K562 (cell line): ENCODE data around the gene FKBP15. TPM values are rescaled to one million over a fixed set of nuclear protein-coding genes. Genes with fewer than 3 reads are reported as not detected.

ENCODE experiments used
- DPF2 ChIP-seq: fragments of 450-650 bp; IDR thresholded peaks from 2 replicates; pipeline ENCODE4 v1.6.1; 2016
- KLF16 ChIP-seq: IDR thresholded peaks from 2 replicates; pipeline ENCODE4 v1.6.1; 2016; ENCODE audit warnings: antibody characterized with exemption
- NCOR1 ChIP-seq: fragments of 450-650 bp; IDR thresholded peaks from 2 replicates; pipeline ENCODE4 v1.6.1; 2016; ENCODE audit warnings: mild to moderate bottlenecking, moderate library complexity
- RBM17 ChIP-seq: fragments of 200-400 bp; formaldehyde crosslinking; IDR thresholded peaks from 2 replicates; pipeline ENCODE4 v1.6.1; 2017; ENCODE audit warnings: low read depth, mild to moderate bottlenecking, low read length, borderline replicate concordance
- SREBF1 ChIP-seq: fragments of 150-350 bp; IDR thresholded peaks from 2 replicates; pipeline ENCODE4 v1.6.1; 2014; ENCODE audit warnings: antibody characterized with exemption, low read depth, low read length, borderline replicate concordance
- ZBTB7A ChIP-seq: IDR thresholded peaks from 2 replicates; pipeline ENCODE4 v1.6.1; 2011; ENCODE audit warnings: low read depth, mild to moderate bottlenecking, low read length, moderate library complexity, borderline replicate concordance; ENCODE audit not compliant: control insufficient read depth
- ZNF444 ChIP-seq: fragments of 250-450 bp; sonication (Bioruptor Pico); IDR thresholded peaks from 2 replicates; pipeline ENCODE4 v1.4.0; 2020; ENCODE audit warnings: mild to moderate bottlenecking, moderate library complexity
- polyA plus RNA-seq, 8 experiments: library from polyadenylated mRNA; depleted of rRNA in 4 of 8; stranded (reverse) in 5 of 8; unstranded in 3 of 8; fragments of >200 nt; fragmentation: Nextera tagmentation in 2 of 8; fragmentation: Illumina TruSeq in 1 of 8; extraction: Ambion mirVana in 2 of 8; extraction: Trizol in 1 of 8; gene quantifications; 2 replicates each; pipeline versions ENCODE4 v1.2.1 to v1.2.3, GENCODE V29; 2011 to 2014; ENCODE audit warnings: inconsistent platforms in 1 of 8, missing spikeins in 1 of 8
- total RNA-seq, 7 experiments: library from RNA; depleted of rRNA in 6 of 7; stranded (reverse); fragments of >200 nt in 6 of 7; fragmentation: Illumina TruSeq in 2 of 7; extraction: Trizol in 2 of 7; gene quantifications; 2 replicates each; pipeline versions ENCODE4 v1.2.1 to v1.2.3, GENCODE V29; 2011 to 2021; ENCODE audit warnings: low replicate concordance in 1 of 7
- TF ChIP-seq, protein P1 (sequence below), 2 experiments: fragments of 450-650 bp in 1 of 2; sonication (generic) in 1 of 2; formaldehyde crosslinking in 1 of 2; IDR thresholded peaks; 2 replicates each; pipeline versions ENCODE4 v1.7.1 to v1.9.0; 2016 to 2022; ENCODE audit warnings: inconsistent platforms in 1 of 2, mild to moderate bottlenecking in 1 of 2, missing genetic modification reagents in 1 of 2
- TF ChIP-seq, protein P2 (sequence below): fragments of 250-450 bp; sonication (Bioruptor Pico); IDR thresholded peaks from 2 replicates; pipeline ENCODE4 v1.4.0; 2020
- TF ChIP-seq, protein P3 (sequence below): fragments of 450-650 bp; IDR thresholded peaks from 2 replicates; pipeline ENCODE4 v1.6.1; 2014; ENCODE audit warnings: low read depth, mild to moderate bottlenecking, moderate library complexity, borderline replicate concordance
- TF ChIP-seq, protein P4 (sequence below): fragments of 450-650 bp; formaldehyde crosslinking; IDR thresholded peaks from 2 replicates; pipeline ENCODE4 v1.4.0; 2020; ENCODE audit warnings: mild to moderate bottlenecking, moderate library complexity
- TF ChIP-seq, protein P5 (sequence below): fragments of 450-650 bp; IDR thresholded peaks from 2 replicates; pipeline ENCODE4 v1.6.1; 2016

FKBP15 gene
- total and polyA plus RNA-seq, 9 of the 15 experiments (the other 6 are each of a cell fraction or from before 2014, with no cell fraction given), result 8.7 to 38.0 (median 18.9) TPM

DNA sequence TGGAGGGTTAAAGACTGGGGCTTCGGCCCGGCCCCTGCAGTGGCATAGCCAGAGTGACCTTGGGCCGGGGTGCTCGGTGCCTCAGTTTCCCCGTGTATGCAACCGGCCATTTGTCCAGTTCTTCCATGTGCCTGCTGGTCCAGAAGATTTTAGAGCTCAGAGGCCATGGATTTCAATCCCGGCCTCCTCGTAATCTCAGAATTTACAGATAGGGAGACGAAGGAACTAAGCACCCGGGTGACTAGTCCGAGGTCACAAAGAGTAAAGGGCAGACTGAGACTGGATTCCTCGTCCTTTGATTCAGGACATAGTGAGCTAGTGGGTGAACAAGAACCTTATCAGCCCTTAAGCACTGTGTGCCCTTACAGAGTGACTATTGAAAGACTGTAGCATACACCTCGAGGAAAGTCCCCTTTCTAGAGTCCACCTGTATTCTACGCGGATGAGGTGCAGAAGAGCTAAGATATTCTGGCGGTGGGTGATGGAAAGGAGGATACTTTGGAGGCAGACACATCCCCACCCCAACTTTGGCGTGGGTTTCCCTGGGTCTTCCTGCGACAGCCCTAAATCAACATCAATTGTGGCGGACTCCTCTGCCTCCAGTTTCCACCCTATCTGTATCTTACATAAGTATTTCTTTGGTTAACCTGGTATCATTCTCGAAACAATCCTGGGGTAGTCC, 864 bp upstream of the FKBP15 start (continued):
- TF ChIP-seq, protein P1, sequence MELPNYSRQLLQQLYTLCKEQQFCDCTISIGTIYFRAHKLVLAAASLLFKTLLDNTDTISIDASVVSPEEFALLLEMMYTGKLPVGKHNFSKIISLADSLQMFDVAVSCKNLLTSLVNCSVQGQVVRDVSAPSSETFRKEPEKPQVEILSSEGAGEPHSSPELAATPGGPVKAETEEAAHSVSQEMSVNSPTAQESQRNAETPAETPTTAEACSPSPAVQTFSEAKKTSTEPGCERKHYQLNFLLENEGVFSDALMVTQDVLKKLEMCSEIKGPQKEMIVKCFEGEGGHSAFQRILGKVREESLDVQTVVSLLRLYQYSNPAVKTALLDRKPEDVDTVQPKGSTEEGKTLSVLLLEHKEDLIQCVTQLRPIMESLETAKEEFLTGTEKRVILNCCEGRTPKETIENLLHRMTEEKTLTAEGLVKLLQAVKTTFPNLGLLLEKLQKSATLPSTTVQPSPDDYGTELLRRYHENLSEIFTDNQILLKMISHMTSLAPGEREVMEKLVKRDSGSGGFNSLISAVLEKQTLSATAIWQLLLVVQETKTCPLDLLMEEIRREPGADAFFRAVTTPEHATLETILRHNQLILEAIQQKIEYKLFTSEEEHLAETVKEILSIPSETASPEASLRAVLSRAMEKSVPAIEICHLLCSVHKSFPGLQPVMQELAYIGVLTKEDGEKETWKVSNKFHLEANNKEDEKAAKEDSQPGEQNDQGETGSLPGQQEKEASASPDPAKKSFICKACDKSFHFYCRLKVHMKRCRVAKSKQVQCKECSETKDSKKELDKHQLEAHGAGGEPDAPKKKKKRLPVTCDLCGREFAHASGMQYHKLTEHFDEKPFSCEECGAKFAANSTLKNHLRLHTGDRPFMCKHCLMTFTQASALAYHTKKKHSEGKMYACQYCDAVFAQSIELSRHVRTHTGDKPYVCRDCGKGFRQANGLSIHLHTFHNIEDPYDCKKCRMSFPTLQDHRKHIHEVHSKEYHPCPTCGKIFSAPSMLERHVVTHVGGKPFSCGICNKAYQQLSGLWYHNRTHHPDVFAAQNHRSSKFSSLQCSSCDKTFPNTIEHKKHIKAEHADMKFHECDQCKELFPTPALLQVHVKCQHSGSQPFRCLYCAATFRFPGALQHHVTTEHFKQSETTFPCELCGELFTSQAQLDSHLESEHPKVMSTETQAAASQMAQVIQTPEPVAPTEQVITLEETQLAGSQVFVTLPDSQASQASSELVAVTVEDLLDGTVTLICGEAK (IDR thresholded peaks at IDR 0.05), result no peak
- TF ChIP-seq, protein P1 (CRISPR knock-in tag; IDR thresholded peaks at IDR 0.05), result no peak
- TF ChIP-seq, protein P2, sequence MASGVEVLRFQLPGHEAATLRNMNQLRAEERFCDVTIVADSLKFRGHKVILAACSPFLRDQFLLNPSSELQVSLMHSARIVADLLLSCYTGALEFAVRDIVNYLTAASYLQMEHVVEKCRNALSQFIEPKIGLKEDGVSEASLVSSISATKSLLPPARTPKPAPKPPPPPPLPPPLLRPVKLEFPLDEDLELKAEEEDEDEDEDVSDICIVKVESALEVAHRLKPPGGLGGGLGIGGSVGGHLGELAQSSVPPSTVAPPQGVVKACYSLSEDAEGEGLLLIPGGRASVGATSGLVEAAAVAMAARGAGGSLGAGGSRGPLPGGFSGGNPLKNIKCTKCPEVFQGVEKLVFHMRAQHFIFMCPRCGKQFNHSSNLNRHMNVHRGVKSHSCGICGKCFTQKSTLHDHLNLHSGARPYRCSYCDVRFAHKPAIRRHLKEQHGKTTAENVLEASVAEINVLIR (CRISPR knock-in tag), result no peak
- TF ChIP-seq ZBTB7A (no peak), RBM17 (no peak), NCOR1 (peak; percentile 32; the same call in 1 of the 2 replicates), SREBF1 (no peak), DPF2 (0 out of 2 replicates have a peak, but pooled peaks have one; percentile 34), ZNF444 (CRISPR knock-in tag) (no peak), KLF16 (no peak)
- TF ChIP-seq, protein P3, sequence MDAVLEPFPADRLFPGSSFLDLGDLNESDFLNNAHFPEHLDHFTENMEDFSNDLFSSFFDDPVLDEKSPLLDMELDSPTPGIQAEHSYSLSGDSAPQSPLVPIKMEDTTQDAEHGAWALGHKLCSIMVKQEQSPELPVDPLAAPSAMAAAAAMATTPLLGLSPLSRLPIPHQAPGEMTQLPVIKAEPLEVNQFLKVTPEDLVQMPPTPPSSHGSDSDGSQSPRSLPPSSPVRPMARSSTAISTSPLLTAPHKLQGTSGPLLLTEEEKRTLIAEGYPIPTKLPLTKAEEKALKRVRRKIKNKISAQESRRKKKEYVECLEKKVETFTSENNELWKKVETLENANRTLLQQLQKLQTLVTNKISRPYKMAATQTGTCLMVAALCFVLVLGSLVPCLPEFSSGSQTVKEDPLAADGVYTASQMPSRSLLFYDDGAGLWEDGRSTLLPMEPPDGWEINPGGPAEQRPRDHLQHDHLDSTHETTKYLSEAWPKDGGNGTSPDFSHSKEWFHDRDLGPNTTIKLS, result no peak
- TF ChIP-seq, protein P4, sequence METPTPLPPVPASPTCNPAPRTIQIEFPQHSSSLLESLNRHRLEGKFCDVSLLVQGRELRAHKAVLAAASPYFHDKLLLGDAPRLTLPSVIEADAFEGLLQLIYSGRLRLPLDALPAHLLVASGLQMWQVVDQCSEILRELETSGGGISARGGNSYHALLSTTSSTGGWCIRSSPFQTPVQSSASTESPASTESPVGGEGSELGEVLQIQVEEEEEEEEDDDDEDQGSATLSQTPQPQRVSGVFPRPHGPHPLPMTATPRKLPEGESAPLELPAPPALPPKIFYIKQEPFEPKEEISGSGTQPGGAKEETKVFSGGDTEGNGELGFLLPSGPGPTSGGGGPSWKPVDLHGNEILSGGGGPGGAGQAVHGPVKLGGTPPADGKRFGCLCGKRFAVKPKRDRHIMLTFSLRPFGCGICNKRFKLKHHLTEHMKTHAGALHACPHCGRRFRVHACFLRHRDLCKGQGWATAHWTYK (CRISPR knock-in tag), result 0 out of 2 replicates have a peak, but pooled peaks have one; percentile 6
- TF ChIP-seq, protein P5, sequence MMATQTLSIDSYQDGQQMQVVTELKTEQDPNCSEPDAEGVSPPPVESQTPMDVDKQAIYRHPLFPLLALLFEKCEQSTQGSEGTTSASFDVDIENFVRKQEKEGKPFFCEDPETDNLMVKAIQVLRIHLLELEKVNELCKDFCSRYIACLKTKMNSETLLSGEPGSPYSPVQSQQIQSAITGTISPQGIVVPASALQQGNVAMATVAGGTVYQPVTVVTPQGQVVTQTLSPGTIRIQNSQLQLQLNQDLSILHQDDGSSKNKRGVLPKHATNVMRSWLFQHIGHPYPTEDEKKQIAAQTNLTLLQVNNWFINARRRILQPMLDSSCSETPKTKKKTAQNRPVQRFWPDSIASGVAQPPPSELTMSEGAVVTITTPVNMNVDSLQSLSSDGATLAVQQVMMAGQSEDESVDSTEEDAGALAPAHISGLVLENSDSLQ, result peak; percentile 31
